HepG2 (cell line): Measurements from ENCODE around the gene COMMD1. TPM values are rescaled to one million over a fixed set of nuclear protein-coding genes. Genes with fewer than 3 reads are reported as not detected.

Source experiments
- ATAC-seq: fragments of 200-7000 bp; cut with Tn5 transposase; 3 replicates; pipeline ENCODE4 v1.9.1; 2020; ENCODE audit warnings: mild to moderate bottlenecking, moderate library complexity
- BruUV-seq: library from RNA; stranded (reverse); fragments of 400-500 nt; replicated peaks from 2 replicates; lab custom pipeline; 2021; lab: Mats Ljungman, UMichigan
- CTCF ChIA-PET: fragments of 300-600 bp; formaldehyde crosslinking; extraction: SDS; loops from one replicate; lab custom pipeline; 2021; ENCODE audit warnings: low total read pairs, inconsistent platforms, low intra/inter-chr PET ratio; lab: Yijun Ruan, JAX
- POLR2A ChIA-PET: fragments of 350-600 bp; sonication (Branson Sonifier 250); formaldehyde crosslinking; loops from one replicate; lab custom pipeline; 2020; ENCODE audit warnings: antibody characterized with exemption, inconsistent platforms; lab: Yijun Ruan, JAX
- DNase-seq: peaks from one replicate; pipeline ENCODE4 v3.0.0-alpha.2; 2015; ENCODE audit warnings: low spot score
- FAIRE-seq: peaks from 3 replicates; lab custom pipeline; 2011; peaks lifted over from hg19 to GRCh38; lab: Jason Lieb, UNC
- H2AFZ ChIP-seq: one replicate; pipeline ENCODE4 v1.6.1; 2011; ENCODE audit warnings: low read length, inconsistent platforms
- H3K27ac ChIP-seq: fragments of 300-600 bp; 3 replicates; pipeline ENCODE4 v1.8.0; 2011; ENCODE audit warnings: mixed run types, mild to moderate bottlenecking, mixed read lengths, low read length, inconsistent platforms; ENCODE audit not compliant: insufficient read depth; ENCODE audit errors: extremely low read length
- H3K27me3 ChIP-seq, 2 experiments: fragments of 200-600 bp in 1 of 2; 2 replicates in 1 of 2; 3 replicates in 1 of 2; pipeline versions ENCODE4 v1.6.0 to v1.8.0; 2011; ENCODE audit warnings: low read length in 2 of 2, mild to moderate bottlenecking in 2 of 2, moderate library complexity in 2 of 2, inconsistent platforms in 1 of 2; ENCODE audit not compliant: insufficient read depth in 2 of 2, control insufficient read depth in 1 of 2
- H3K36me3 ChIP-seq, 2 experiments: fragments of 200-600 bp in 1 of 2; replicated peaks in 1 of 2; 2 replicates in 1 of 2; 3 replicates in 1 of 2; pipeline versions ENCODE4 v1.5.1 to v1.8.0; 2011; ENCODE audit warnings: low read length in 2 of 2, inconsistent platforms in 1 of 2; ENCODE audit not compliant: insufficient read depth in 2 of 2, control insufficient read depth in 1 of 2
- H3K4me1 ChIP-seq: 2 replicates; pipeline ENCODE4 v1.5.1; 2012; ENCODE audit warnings: low read length, inconsistent platforms; ENCODE audit not compliant: insufficient read depth
- H3K4me2 ChIP-seq: 2 replicates; pipeline ENCODE4 v1.6.0; 2011; ENCODE audit warnings: low read depth, low read length, inconsistent platforms
- H3K4me3 ChIP-seq, 3 experiments: fragments of 200-600 bp in 1 of 3; sonication (generic), shearing (Covaris generic) in 1 of 3; replicated peaks in 1 of 3; 2 replicates each; pipeline ENCODE4 v1.5.1; 2011 to 2016; ENCODE audit warnings: low read length in 3 of 3, inconsistent platforms in 2 of 3, low read depth in 2 of 3, mild to moderate bottlenecking in 2 of 3, control low read depth in 1 of 3, mixed read lengths in 1 of 3; ENCODE audit not compliant: insufficient read depth in 1 of 3
- H3K79me2 ChIP-seq: one replicate; pipeline ENCODE4 v1.6.1; 2011; ENCODE audit warnings: low read length, inconsistent platforms; ENCODE audit not compliant: insufficient read depth
- H3K9ac ChIP-seq: 2 replicates; pipeline ENCODE4 v1.6.0; 2011; ENCODE audit warnings: mild to moderate bottlenecking, low read depth, low read length, inconsistent platforms; ENCODE audit not compliant: insufficient read depth
- H3K9me3 ChIP-seq: 2 replicates; pipeline ENCODE4 v1.5.1; 2012; ENCODE audit warnings: mild to moderate bottlenecking, low read length
- H4K20me1 ChIP-seq: 2 replicates; pipeline ENCODE4 v1.6.0; 2011; ENCODE audit warnings: inconsistent platforms, mild to moderate bottlenecking, low read length, moderate library complexity; ENCODE audit not compliant: insufficient read depth
- ARID2 ChIP-seq: sonication (generic); formaldehyde crosslinking; IDR thresholded peaks from 2 replicates; pipeline ENCODE4 v1.8.1; 2022; ENCODE audit warnings: mild to moderate bottlenecking, missing genetic modification reagents, borderline replicate concordance
- ASH2L ChIP-seq: fragments of 300-600, 200-600 bp; sonication (generic); IDR thresholded peaks from 2 replicates; pipeline ENCODE4 v1.7.0; 2017; ENCODE audit warnings: low read depth, mild to moderate bottlenecking, moderate library complexity, mixed read lengths, low read length; ENCODE audit not compliant: insufficient read length
- ERF ChIP-seq: IDR thresholded peaks from 2 replicates; pipeline ENCODE4 v1.6.1; 2018; ENCODE audit warnings: missing biosample characterization, missing genetic modification reagents
- GTF2F1 ChIP-seq: fragments of 150-350 bp; IDR thresholded peaks from 2 replicates; pipeline ENCODE4 v1.6.1; 2014; ENCODE audit warnings: low read length
- ISX ChIP-seq: sonication (generic); formaldehyde crosslinking; conservative IDR thresholded peaks from 2 replicates; pipeline ENCODE4 v1.5.0; 2020; ENCODE audit warnings: missing genetic modification reagents
- SATB2 ChIP-seq: sonication (generic); formaldehyde crosslinking; IDR thresholded peaks from 2 replicates; pipeline ENCODE4 v1.5.0; 2020; ENCODE audit warnings: missing genetic modification reagents
- SCMH1 ChIP-seq: sonication (generic); formaldehyde crosslinking; IDR thresholded peaks from 2 replicates; pipeline ENCODE4 v1.9.0; 2021; ENCODE audit warnings: missing genetic modification reagents, mild to moderate bottlenecking, borderline replicate concordance
- WIZ ChIP-seq: sonication (generic); formaldehyde crosslinking; IDR thresholded peaks from 2 replicates; pipeline ENCODE4 v1.5.1; 2020; ENCODE audit warnings: mild to moderate bottlenecking, missing genetic modification reagents
- YY1 ChIP-seq: IDR thresholded peaks from 2 replicates; pipeline ENCODE4 v1.6.1; 2011; ENCODE audit warnings: low read length, low read depth, moderate library complexity, mild to moderate bottlenecking; ENCODE audit not compliant: insufficient read depth, insufficient replicate concordance
- ZNF10 ChIP-seq: sonication (generic); formaldehyde crosslinking; IDR thresholded peaks from 2 replicates; pipeline ENCODE4 v1.4.0; 2020; ENCODE audit warnings: mild to moderate bottlenecking, low read depth, missing genetic modification reagents, borderline replicate concordance
- ZNF253 ChIP-seq: sonication (generic); formaldehyde crosslinking; IDR thresholded peaks from 2 replicates; pipeline ENCODE4 v1.8.0; 2022; ENCODE audit warnings: mild to moderate bottlenecking, missing genetic modification reagents, borderline replicate concordance
- ZNF558 ChIP-seq: sonication (generic); formaldehyde crosslinking; IDR thresholded peaks from 2 replicates; pipeline ENCODE4 v1.9.0; 2022; ENCODE audit warnings: mild to moderate bottlenecking, missing genetic modification reagents, borderline replicate concordance
- WGBS: methylation state at CpG from one replicate; pipeline ENCODE4 v1.1.6; 2017; ENCODE audit warnings: low lambda C conversion rate; 5-methylcytosine and 5-hydroxymethylcytosine counted together
- in situ Hi-C: cut with HindIII; loops from 2 replicates; pipeline ENCODE4 v1.10.0; 2017; ENCODE audit warnings: low pct_unique_long_range_greater_than_20kb; ENCODE audit not compliant: extremely low pct_ligation_motif_present
- intact Hi-C: fragments of 100-400 bp; cut with micrococcal nuclease; formaldehyde crosslinking; loops from one replicate; pipeline ENCODE4 v1.10.0; 2022; ENCODE audit not compliant: unreplicated experiment
- polyA plus RNA-seq, 8 experiments: library from polyadenylated mRNA; depleted of rRNA in 3 of 8; stranded (reverse) in 7 of 8; unstranded in 1 of 8; fragments of >200 nt; fragmentation: Illumina TruSeq in 4 of 8; extraction: Trizol in 4 of 8; gene quantifications; 2 replicates each; pipeline versions ENCODE4 v1.2.1 to v1.2.3, GENCODE V29; 2011 to 2016; ENCODE audit warnings: low read depth in 4 of 8, missing spikeins in 1 of 8, mixed read lengths in 1 of 8; ENCODE audit not compliant: insufficient read depth in 1 of 8
- total RNA-seq, 5 experiments: library from RNA; depleted of rRNA; stranded (reverse); fragments of >200 nt; fragmentation: Illumina TruSeq; extraction: Trizol; gene quantifications; 2 replicates each; pipeline ENCODE4 v1.2.3, GENCODE V29; 2016; ENCODE audit warnings: low read depth in 1 of 5
- TF ChIP-seq, protein P1 (sequence below): IDR thresholded peaks from 2 replicates; pipeline ENCODE4 v1.6.1; 2016; ENCODE audit warnings: missing genetic modification reagents, missing compliant biosample characterization
- TF ChIP-seq, protein P2 (sequence below): sonication (generic); formaldehyde crosslinking; IDR thresholded peaks from 2 replicates; pipeline ENCODE4 v1.4.0; 2020; ENCODE audit warnings: missing genetic modification reagents
- TF ChIP-seq, protein P3 (sequence below): sonication (generic); formaldehyde crosslinking; IDR thresholded peaks from 2 replicates; pipeline ENCODE4 v1.9.0; 2021; ENCODE audit warnings: missing genetic modification reagents, borderline replicate concordance
- TF ChIP-seq, protein P4 (sequence below): sonication (generic); formaldehyde crosslinking; IDR thresholded peaks from 2 replicates; pipeline ENCODE4 v1.8.1; 2023; ENCODE audit warnings: mild to moderate bottlenecking, moderate library complexity, missing genetic modification reagents
- TF ChIP-seq, protein P5 (sequence below): sonication (generic); formaldehyde crosslinking; IDR thresholded peaks from 2 replicates; pipeline ENCODE4; 2020; ENCODE audit warnings: missing genetic modification reagents, mild to moderate bottlenecking, borderline replicate concordance

Gene COMMD1
- total and polyA plus RNA-seq, 2 of the 13 experiments (the other 11 are each of a cell fraction or from before 2014, with no cell fraction given): 25.7 to 105 TPM

DNA sequence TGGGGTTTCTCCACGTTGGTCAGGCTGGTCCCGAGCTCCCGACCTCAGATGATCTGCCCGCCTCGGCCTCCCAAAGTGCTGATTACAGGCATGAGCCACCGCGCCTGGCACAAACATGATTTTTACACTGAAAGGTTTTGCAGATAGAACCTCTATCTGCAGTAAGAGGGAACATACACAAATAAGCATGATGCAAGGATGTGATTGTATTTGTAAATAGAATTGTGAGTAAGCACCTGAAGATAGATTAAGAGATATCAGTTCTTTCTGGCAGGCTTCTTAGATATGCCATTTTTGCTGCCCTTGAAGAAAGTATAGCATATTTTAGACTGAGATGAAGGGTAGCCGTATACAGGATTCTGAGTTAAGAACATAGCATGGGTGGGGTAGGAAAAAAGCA lies 3.6 kb downstream of the COMMD1 start:
- no peaks in the 10 kb centered on the region for H3K9me3 ChIP-seq
- H2AFZ ChIP-seq: no peak overlapping the region
- no peaks in the 10 kb centered on the region for H3K27me3 ChIP-seq
- WGBS: 98% methylated on average over 8 of the region's 8 CpGs
- no peaks in the 10 kb centered on the region for H4K20me1 ChIP-seq
- no TSS peak for BruUV-seq
- no peak overlapping the region for H3K27ac ChIP-seq
- ChIA-PET CTCF (no interaction called here), POLR2A (no interaction called here)
- no peak overlapping the region for H3K4me3 ChIP-seq
- H3K79me2 ChIP-seq: peaks cover 4% of the 10 kb centered on the region
- ATAC-seq (no peak), FAIRE-seq (no peak), DNase-seq (no peak)
- H3K4me2 ChIP-seq: no peak overlapping the region
- in situ Hi-C loops: no loop called here
- H3K36me3 ChIP-seq: no peaks in the 10 kb centered on the region
- intact Hi-C loops: no loop called here
- no peak overlapping the region for H3K9ac ChIP-seq
- peaks cover 18% of the 10 kb centered on the region for H3K4me1 ChIP-seq
- TF ChIP-seq ZNF10 (no peak), YY1 (no peak), ZNF558 (CRISPR knock-in tag) (no peak), SCMH1 (CRISPR knock-in tag) (no peak), ISX (no peak), ZNF253 (CRISPR knock-in tag) (no peak), GTF2F1 (no peak), ARID2 (no peak), ASH2L (no peak), ERF (CRISPR knock-in tag) (no peak), WIZ (no peak), SATB2 (CRISPR knock-in tag) (no peak)
- TF ChIP-seq, protein P1, sequence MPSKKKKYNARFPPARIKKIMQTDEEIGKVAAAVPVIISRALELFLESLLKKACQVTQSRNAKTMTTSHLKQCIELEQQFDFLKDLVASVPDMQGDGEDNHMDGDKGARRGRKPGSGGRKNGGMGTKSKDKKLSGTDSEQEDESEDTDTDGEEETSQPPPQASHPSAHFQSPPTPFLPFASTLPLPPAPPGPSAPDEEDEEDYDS: no peak
- TF ChIP-seq, protein P2, sequence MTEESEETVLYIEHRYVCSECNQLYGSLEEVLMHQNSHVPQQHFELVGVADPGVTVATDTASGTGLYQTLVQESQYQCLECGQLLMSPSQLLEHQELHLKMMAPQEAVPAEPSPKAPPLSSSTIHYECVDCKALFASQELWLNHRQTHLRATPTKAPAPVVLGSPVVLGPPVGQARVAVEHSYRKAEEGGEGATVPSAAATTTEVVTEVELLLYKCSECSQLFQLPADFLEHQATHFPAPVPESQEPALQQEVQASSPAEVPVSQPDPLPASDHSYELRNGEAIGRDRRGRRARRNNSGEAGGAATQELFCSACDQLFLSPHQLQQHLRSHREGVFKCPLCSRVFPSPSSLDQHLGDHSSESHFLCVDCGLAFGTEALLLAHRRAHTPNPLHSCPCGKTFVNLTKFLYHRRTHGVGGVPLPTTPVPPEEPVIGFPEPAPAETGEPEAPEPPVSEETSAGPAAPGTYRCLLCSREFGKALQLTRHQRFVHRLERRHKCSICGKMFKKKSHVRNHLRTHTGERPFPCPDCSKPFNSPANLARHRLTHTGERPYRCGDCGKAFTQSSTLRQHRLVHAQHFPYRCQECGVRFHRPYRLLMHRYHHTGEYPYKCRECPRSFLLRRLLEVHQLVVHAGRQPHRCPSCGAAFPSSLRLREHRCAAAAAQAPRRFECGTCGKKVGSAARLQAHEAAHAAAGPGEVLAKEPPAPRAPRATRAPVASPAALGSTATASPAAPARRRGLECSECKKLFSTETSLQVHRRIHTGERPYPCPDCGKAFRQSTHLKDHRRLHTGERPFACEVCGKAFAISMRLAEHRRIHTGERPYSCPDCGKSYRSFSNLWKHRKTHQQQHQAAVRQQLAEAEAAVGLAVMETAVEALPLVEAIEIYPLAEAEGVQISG (CRISPR knock-in tag): no peak
- TF ChIP-seq, protein P3, sequence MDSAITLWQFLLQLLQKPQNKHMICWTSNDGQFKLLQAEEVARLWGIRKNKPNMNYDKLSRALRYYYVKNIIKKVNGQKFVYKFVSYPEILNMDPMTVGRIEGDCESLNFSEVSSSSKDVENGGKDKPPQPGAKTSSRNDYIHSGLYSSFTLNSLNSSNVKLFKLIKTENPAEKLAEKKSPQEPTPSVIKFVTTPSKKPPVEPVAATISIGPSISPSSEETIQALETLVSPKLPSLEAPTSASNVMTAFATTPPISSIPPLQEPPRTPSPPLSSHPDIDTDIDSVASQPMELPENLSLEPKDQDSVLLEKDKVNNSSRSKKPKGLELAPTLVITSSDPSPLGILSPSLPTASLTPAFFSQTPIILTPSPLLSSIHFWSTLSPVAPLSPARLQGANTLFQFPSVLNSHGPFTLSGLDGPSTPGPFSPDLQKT (CRISPR knock-in tag): no peak
- TF ChIP-seq, protein P4, sequence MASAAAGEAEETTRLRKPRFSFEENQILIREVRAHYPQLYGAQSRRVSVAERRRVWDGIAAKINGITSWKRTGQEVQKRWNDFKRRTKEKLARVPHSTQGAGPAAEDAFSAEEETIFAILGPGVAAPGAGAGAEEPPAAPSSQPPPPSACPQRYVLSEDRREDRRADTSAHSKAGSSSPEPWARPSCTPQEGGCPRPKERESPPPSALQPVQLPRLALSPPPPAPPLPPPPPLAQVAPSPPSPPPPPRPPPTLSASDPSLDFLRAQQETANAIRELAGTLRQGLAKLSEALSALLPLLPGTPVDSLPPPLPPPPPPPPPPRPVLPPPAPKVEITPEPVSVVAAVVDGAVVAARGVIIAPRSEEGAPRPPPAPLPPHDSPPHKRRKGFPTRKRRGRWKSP (CRISPR knock-in tag): no peak
- TF ChIP-seq, protein P5, sequence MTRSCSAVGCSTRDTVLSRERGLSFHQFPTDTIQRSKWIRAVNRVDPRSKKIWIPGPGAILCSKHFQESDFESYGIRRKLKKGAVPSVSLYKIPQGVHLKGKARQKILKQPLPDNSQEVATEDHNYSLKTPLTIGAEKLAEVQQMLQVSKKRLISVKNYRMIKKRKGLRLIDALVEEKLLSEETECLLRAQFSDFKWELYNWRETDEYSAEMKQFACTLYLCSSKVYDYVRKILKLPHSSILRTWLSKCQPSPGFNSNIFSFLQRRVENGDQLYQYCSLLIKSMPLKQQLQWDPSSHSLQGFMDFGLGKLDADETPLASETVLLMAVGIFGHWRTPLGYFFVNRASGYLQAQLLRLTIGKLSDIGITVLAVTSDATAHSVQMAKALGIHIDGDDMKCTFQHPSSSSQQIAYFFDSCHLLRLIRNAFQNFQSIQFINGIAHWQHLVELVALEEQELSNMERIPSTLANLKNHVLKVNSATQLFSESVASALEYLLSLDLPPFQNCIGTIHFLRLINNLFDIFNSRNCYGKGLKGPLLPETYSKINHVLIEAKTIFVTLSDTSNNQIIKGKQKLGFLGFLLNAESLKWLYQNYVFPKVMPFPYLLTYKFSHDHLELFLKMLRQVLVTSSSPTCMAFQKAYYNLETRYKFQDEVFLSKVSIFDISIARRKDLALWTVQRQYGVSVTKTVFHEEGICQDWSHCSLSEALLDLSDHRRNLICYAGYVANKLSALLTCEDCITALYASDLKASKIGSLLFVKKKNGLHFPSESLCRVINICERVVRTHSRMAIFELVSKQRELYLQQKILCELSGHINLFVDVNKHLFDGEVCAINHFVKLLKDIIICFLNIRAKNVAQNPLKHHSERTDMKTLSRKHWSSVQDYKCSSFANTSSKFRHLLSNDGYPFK (CRISPR knock-in tag): no peak
